ENCODE data around the gene RGS5.

GRCh38 chr1:163095213-163095612 is 107.5 kb downstream of the RGS5 start:
- TF ChIP-seq, protein P1, sequence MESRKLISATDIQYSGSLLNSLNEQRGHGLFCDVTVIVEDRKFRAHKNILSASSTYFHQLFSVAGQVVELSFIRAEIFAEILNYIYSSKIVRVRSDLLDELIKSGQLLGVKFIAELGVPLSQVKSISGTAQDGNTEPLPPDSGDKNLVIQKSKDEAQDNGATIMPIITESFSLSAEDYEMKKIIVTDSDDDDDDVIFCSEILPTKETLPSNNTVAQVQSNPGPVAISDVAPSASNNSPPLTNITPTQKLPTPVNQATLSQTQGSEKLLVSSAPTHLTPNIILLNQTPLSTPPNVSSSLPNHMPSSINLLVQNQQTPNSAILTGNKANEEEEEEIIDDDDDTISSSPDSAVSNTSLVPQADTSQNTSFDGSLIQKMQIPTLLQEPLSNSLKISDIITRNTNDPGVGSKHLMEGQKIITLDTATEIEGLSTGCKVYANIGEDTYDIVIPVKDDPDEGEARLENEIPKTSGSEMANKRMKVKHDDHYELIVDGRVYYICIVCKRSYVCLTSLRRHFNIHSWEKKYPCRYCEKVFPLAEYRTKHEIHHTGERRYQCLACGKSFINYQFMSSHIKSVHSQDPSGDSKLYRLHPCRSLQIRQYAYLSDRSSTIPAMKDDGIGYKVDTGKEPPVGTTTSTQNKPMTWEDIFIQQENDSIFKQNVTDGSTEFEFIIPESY (IDR thresholded peaks at IDR 0.05; ENCODE audit: borderline replicate concordance, low read depth): no peak
- no peak for TF ChIP-seq CTCF (IDR thresholded peaks at IDR 0.05)
- TF ChIP-seq GATA2 (CRISPR knock-in tag; IDR thresholded peaks at IDR 0.05): no peak
- TF ChIP-seq TEAD4 (IDR thresholded peaks at IDR 0.05; ENCODE audit: borderline replicate concordance, insufficient read depth): no peak
- TF ChIP-seq, protein P2, sequence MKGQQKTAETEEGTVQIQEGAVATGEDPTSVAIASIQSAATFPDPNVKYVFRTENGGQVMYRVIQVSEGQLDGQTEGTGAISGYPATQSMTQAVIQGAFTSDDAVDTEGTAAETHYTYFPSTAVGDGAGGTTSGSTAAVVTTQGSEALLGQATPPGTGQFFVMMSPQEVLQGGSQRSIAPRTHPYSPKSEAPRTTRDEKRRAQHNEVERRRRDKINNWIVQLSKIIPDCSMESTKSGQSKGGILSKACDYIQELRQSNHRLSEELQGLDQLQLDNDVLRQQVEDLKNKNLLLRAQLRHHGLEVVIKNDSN (IDR thresholded peaks at IDR 0.05; ENCODE audit: borderline replicate concordance, low read depth): no peak
- TF ChIP-seq TAF1 (IDR thresholded peaks at IDR 0.05; ENCODE audit: borderline replicate concordance, low read depth, low read length): no peak
- TF ChIP-seq EZH2phosphoT487 (IDR thresholded peaks at IDR 0.05; ENCODE audit: borderline replicate concordance, low read depth): no peak
- no peak for TF ChIP-seq EP300 (IDR thresholded peaks at IDR 0.05; ENCODE audit: borderline replicate concordance in 1 of 2, low read depth in 1 of 2, low read length in 1 of 2)
- TF ChIP-seq, protein P3, sequence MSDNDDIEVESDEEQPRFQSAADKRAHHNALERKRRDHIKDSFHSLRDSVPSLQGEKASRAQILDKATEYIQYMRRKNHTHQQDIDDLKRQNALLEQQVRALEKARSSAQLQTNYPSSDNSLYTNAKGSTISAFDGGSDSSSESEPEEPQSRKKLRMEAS (IDR thresholded peaks at IDR 0.05; ENCODE audit: low read depth): no peak
- TF ChIP-seq RAD21 (IDR thresholded peaks at IDR 0.05; ENCODE audit: low read length): no peak
- TF ChIP-seq RFX5 (IDR thresholded peaks at IDR 0.05; ENCODE audit: low read length): no peak
- TF ChIP-seq GABPA (IDR thresholded peaks at IDR 0.05; ENCODE audit: low read depth): no peak

Data from SK-N-SH (cell line).